NT2/D1 (cell line): ENCODE data around the gene IGFBP5.

Experiments
- YY1 ChIP-seq: IDR thresholded peaks from 2 replicates; pipeline ENCODE4 v1.6.1; 2011; ENCODE audit not compliant: insufficient read length, insufficient read depth
- ZNF274 ChIP-seq: IDR thresholded peaks from 2 replicates; pipeline ENCODE4 v1.6.1; 2011; ENCODE audit warnings: mild to moderate bottlenecking, low read depth, low read length

GRCh38 chr2:216721141-216721540, 25.8 kb upstream of the IGFBP5 start:
- TF ChIP-seq ZNF274, result no peak
- no peak for TF ChIP-seq YY1
